A549 (cell line): ENCODE measurements around the gene CPAMD8. TPM values are rescaled to one million over a fixed set of nuclear protein-coding genes. Genes with fewer than 3 reads are reported as not detected.

Experiments
- ATAC-seq, 2 experiments: fragments of 200-7000 bp in 1 of 2; fragments of >200 bp in 1 of 2; cut with Nextera tagmentation in 1 of 2; cut with Tn5 transposase in 1 of 2; 3 replicates each; pipeline versions ENCODE4 v1.8.0 to v1.9.1; 2018 to 2020; ENCODE audit warnings: mild to moderate bottlenecking in 1 of 2, moderate library complexity in 1 of 2
- CTCF ChIA-PET: fragments of 300-600 bp; sonication (Branson Sonifier 250); formaldehyde crosslinking; extraction: SDS; loops from one replicate; lab custom pipeline; 2021; ENCODE audit warnings: antibody characterized with exemption, inconsistent platforms; lab: Yijun Ruan, JAX
- POLR2A ChIA-PET: fragments of 350-600 bp; formaldehyde crosslinking; extraction: SDS; loops from one replicate; lab custom pipeline; 2021; ENCODE audit warnings: antibody characterized with exemption, inconsistent platforms; lab: Yijun Ruan, JAX
- DNase-seq, 2 experiments: peaks; one replicate each; pipeline versions ENCODE4 v3.0.0 to v3.0.0-alpha.2; 2011 to 2016; ENCODE audit warnings: low read depth in 1 of 2, low spot score in 1 of 2
- FAIRE-seq: peaks from 2 replicates; lab custom pipeline; 2011; peaks lifted over from hg19 to GRCh38; lab: Jason Lieb, UNC
- H3K27ac ChIP-seq, 2 experiments: fragments of >200 bp; sonication (Bioruptor Twin); formaldehyde crosslinking; 3 replicates each; pipeline ENCODE4 v1.5.1; 2016 to 2017
- H3K4me1 ChIP-seq: fragments of >200 bp; sonication (Bioruptor Twin); formaldehyde crosslinking; 3 replicates; pipeline ENCODE4 v1.6.1; 2016
- H3K4me2 ChIP-seq: fragments of >200 bp; sonication (Bioruptor Twin); formaldehyde crosslinking; 3 replicates; pipeline ENCODE4 v1.6.1; 2016
- H3K4me3 ChIP-seq: fragments of >200 bp; sonication (Bioruptor Twin); formaldehyde crosslinking; 3 replicates; pipeline ENCODE4 v1.5.1; 2016
- H3K9me3 ChIP-seq: fragments of >200 bp; sonication (Bioruptor Twin); formaldehyde crosslinking; 3 replicates; pipeline ENCODE4 v1.6.1; 2016
- BHLHE40 ChIP-seq: IDR thresholded peaks from 2 replicates; pipeline ENCODE4 v1.6.1; 2012; ENCODE audit warnings: low read depth, low read length, inconsistent platforms
- CBX2 ChIP-seq: fragments of 200-600 bp; sonication (generic); IDR thresholded peaks from 2 replicates; pipeline ENCODE4 v1.6.1; 2016; ENCODE audit warnings: low read depth, mild to moderate bottlenecking, borderline replicate concordance
- CBX8 ChIP-seq: fragments of 200-600 bp; sonication (generic); IDR thresholded peaks from 2 replicates; pipeline ENCODE4 v1.6.1; 2016
- CHD2 ChIP-seq: fragments of 150-350 bp; IDR thresholded peaks from 2 replicates; pipeline ENCODE4 v1.6.1; 2014; ENCODE audit warnings: low read length; ENCODE audit not compliant: partially characterized antibody
- CTCF ChIP-seq: fragments of >200 bp; sonication (Bioruptor Twin); formaldehyde crosslinking; IDR thresholded peaks from 3 replicates; pipeline ENCODE4 v1.5.1; 2016
- E2F6 ChIP-seq: IDR thresholded peaks from 2 replicates; pipeline ENCODE4 v1.6.1; 2012; ENCODE audit warnings: low read depth, borderline replicate concordance
- EHF ChIP-seq: fragments of 250-450 bp; sonication (Bioruptor Pico); IDR thresholded peaks from 2 replicates; pipeline ENCODE4 v1.5.0; 2020; ENCODE audit warnings: mild to moderate bottlenecking
- EHMT2 ChIP-seq: fragments of 200-600 bp; sonication (generic); IDR thresholded peaks from 2 replicates; pipeline ENCODE4 v1.6.1; 2016; ENCODE audit warnings: antibody characterized with exemption, low read depth, mild to moderate bottlenecking, moderate library complexity
- ESRRA ChIP-seq: fragments of 150-350 bp; IDR thresholded peaks from 2 replicates; pipeline ENCODE4 v1.6.1; 2014; ENCODE audit warnings: mild to moderate bottlenecking, low read length, borderline replicate concordance
- FOSB ChIP-seq: fragments of 250-450 bp; sonication (Bioruptor Pico); IDR thresholded peaks from 2 replicates; pipeline ENCODE4 v1.5.0; 2020; ENCODE audit warnings: mild to moderate bottlenecking, moderate library complexity
- FOSL2 ChIP-seq, 2 experiments: fragments of 450-650 bp in 1 of 2; fragments of >200 bp in 1 of 2; sonication (Bioruptor Twin) in 1 of 2; formaldehyde crosslinking; IDR thresholded peaks; 2 replicates each; pipeline versions ENCODE4 v1.5.0 to v1.6.1; 2016 to 2020; ENCODE audit warnings: mild to moderate bottlenecking in 1 of 2, moderate library complexity in 1 of 2
- GATA3 ChIP-seq: IDR thresholded peaks from 2 replicates; pipeline ENCODE4 v1.6.1; 2012; ENCODE audit warnings: borderline replicate concordance
- HES2 ChIP-seq: fragments of >200 bp; sonication (Bioruptor Twin); formaldehyde crosslinking; IDR thresholded peaks from 2 replicates; pipeline ENCODE4 v1.6.1; 2016
- HEYL ChIP-seq: fragments of 250-450 bp; sonication (Bioruptor Pico); IDR thresholded peaks from 2 replicates; pipeline ENCODE4 v1.8.0; 2021; ENCODE audit warnings: mild to moderate bottlenecking, moderate library complexity
- HOXB13 ChIP-seq: fragments of 250-450 bp; sonication (Bioruptor Pico); IDR thresholded peaks from 2 replicates; pipeline ENCODE4 v1.5.0; 2020; ENCODE audit warnings: low read depth, mild to moderate bottlenecking, moderate library complexity
- HOXB5 ChIP-seq: fragments of 250-450 bp; sonication (Bioruptor Pico); IDR thresholded peaks from 2 replicates; pipeline ENCODE4 v1.5.0; 2020; ENCODE audit warnings: mild to moderate bottlenecking, moderate library complexity
- JUNB ChIP-seq: fragments of >200 bp; sonication (Bioruptor Twin); formaldehyde crosslinking; IDR thresholded peaks from 2 replicates; pipeline ENCODE4 v1.6.1; 2016
- KDM1A ChIP-seq: fragments of 200-600 bp; sonication (generic); IDR thresholded peaks from 2 replicates; pipeline ENCODE4 v1.6.1; 2016; ENCODE audit warnings: low read depth, mild to moderate bottlenecking
- MAFK ChIP-seq: fragments of 450-650 bp; IDR thresholded peaks from 2 replicates; pipeline ENCODE4 v1.6.1; 2014; ENCODE audit not compliant: partially characterized antibody
- NFE2L2 ChIP-seq: fragments of 150-350 bp; conservative IDR thresholded peaks from 2 replicates; pipeline ENCODE4 v1.6.1; 2014; ENCODE audit warnings: low read length
- NR3C1 ChIP-seq: fragments of >200 bp; sonication (Bioruptor Twin); formaldehyde crosslinking; IDR thresholded peaks from 3 replicates; pipeline ENCODE4 v1.6.1; 2017
- PBX3 ChIP-seq: IDR thresholded peaks from 2 replicates; pipeline ENCODE4 v1.6.1; 2012
- PHF8 ChIP-seq: fragments of 200-600 bp; sonication (generic); IDR thresholded peaks from 2 replicates; pipeline ENCODE4 v1.6.1; 2016; ENCODE audit warnings: low read depth, mild to moderate bottlenecking, antibody characterized with exemption, moderate library complexity, borderline replicate concordance
- POLR2A ChIP-seq: IDR thresholded peaks from 2 replicates; pipeline ENCODE4 v1.6.1; 2012; ENCODE audit warnings: mild to moderate bottlenecking, low read length
- POLR2AphosphoS2 ChIP-seq: conservative IDR thresholded peaks from 2 replicates; pipeline ENCODE4 v1.6.1; 2012; ENCODE audit warnings: low read length, improper control_type of control experiment, inconsistent platforms
- RAD21 ChIP-seq, 2 experiments: fragments of >200 bp in 1 of 2; sonication (Bioruptor Twin) in 1 of 2; formaldehyde crosslinking in 1 of 2; IDR thresholded peaks in 1 of 2; conservative IDR thresholded peaks in 1 of 2; 2 replicates in 1 of 2; 3 replicates in 1 of 2; pipeline ENCODE4 v1.6.1; 2012 to 2018; ENCODE audit warnings: inconsistent platforms in 1 of 2
- RARB ChIP-seq: fragments of 250-450 bp; sonication (Bioruptor Pico); IDR thresholded peaks from 2 replicates; pipeline ENCODE4 v1.8.0; 2021; ENCODE audit warnings: mild to moderate bottlenecking, moderate library complexity
- REST ChIP-seq: fragments of 200-600 bp; sonication (generic); IDR thresholded peaks from 2 replicates; pipeline ENCODE4 v1.6.1; 2016; ENCODE audit warnings: antibody characterized with exemption, mild to moderate bottlenecking, moderate library complexity
- SMC3 ChIP-seq: fragments of >200 bp; sonication (Bioruptor Twin); formaldehyde crosslinking; IDR thresholded peaks from 3 replicates; pipeline ENCODE4 v1.6.1; 2018; ENCODE audit warnings: inconsistent platforms
- SREBF2 ChIP-seq: fragments of 450-650 bp; IDR thresholded peaks from 2 replicates; pipeline ENCODE4 v1.6.1; 2014; ENCODE audit warnings: mild to moderate bottlenecking, moderate library complexity
- TFCP2L1 ChIP-seq: fragments of 250-450 bp; sonication (Bioruptor Pico); IDR thresholded peaks from 2 replicates; pipeline ENCODE4 v1.5.0; 2021; ENCODE audit warnings: mild to moderate bottlenecking
- TP53 ChIP-seq: fragments of 250-450 bp; sonication (Bioruptor Pico); IDR thresholded peaks from 2 replicates; pipeline ENCODE4 v1.5.0; 2021; ENCODE audit warnings: mild to moderate bottlenecking, moderate library complexity
- WGBS: methylation state at CpG from one replicate; pipeline ENCODE4 v1.1.6; 2017; ENCODE audit errors: missing lambda C conversion rate; 5-methylcytosine and 5-hydroxymethylcytosine counted together
- polyA plus RNA-seq, 4 experiments: library from polyadenylated mRNA; depleted of rRNA in 3 of 4; stranded (reverse); fragments of >200 nt; fragmentation: RNase III in 1 of 4; extraction: RNeasy Plus Mini Kit Qiagen cat#74134 plus additional on column Dnase treatment in 1 of 4; gene quantifications; 2 replicates in 3 of 4; 3 replicates in 1 of 4; pipeline ENCODE4 v1.2.3, GENCODE V29; 2011 to 2017

Gene CPAMD8
- polyA plus RNA-seq, 2 of the 4 experiments (the other 2 are of a cell fraction), result 0.03 TPM; not detected in 1

GRCh38 chr19:17049711-17050280, 23.2 kb upstream of the CPAMD8 start:
- ATAC-seq (0 out of 6 replicates have a peak, but pooled peaks of 1 of the 2 experiments have one; percentile 41), FAIRE-seq (no peak)
- 86% methylated on average over 18 of the region's 18 CpGs for WGBS
- Histone ChIP-seq H3K4me1 (no peaks in the 10 kb centered on the region), H3K27ac (no peak overlapping the region)
- POLR2A ChIA-PET, result no interaction called here
- no peak for TF ChIP-seq BHLHE40
- TF ChIP-seq TP53 (CRISPR knock-in tag), result no peak
- no peak for TF ChIP-seq HES2
- no peak for TF ChIP-seq SREBF2
- no peak for TF ChIP-seq POLR2A
- TF ChIP-seq EHMT2, result no peak
- no peak for TF ChIP-seq JUNB
- TF ChIP-seq CHD2, result no peak
- TF ChIP-seq CBX2, result no peak
- no peak for TF ChIP-seq PBX3
- TF ChIP-seq E2F6, result no peak
- TF ChIP-seq NFE2L2, result no peak
- TF ChIP-seq NR3C1, result no peak
- TF ChIP-seq CTCF, result no peak
- TF ChIP-seq SMC3, result no peak
- no peak for TF ChIP-seq HEYL
- no peak for TF ChIP-seq KDM1A
- TF ChIP-seq PHF8, result no peak
- TF ChIP-seq HOXB5 (CRISPR knock-in tag), result no peak
- TF ChIP-seq, all 56 proteins: peak for 0
- DNase-seq, result peak in 1 of 2 experiments; percentile 16
- CTCF ChIA-PET, result interaction anchor here (1.5 to 3.5 kb wide), 2 partner anchors 270 to 278 kb away, joined by 5 to 41 read pairs; no protein-coding TSS in a partner anchor
- no peaks in the 10 kb centered on the region for H3K9me3 ChIP-seq
- H3K4me2 ChIP-seq, result no peak overlapping the region
- no peak overlapping the region for H3K4me3 ChIP-seq

GRCh38 chr19:17048885-17049453, 22.4 kb upstream of the CPAMD8 start:
- no peaks in the 10 kb centered on the region for H3K4me1 ChIP-seq
- POLR2A ChIA-PET, result no interaction called here
- no peak for ATAC-seq
- no peak for FAIRE-seq
- H3K27ac ChIP-seq, result no peak overlapping the region
- H3K4me2 ChIP-seq, result no peak overlapping the region
- 93% methylated on average over 16 of the region's 16 CpGs for WGBS
- H3K4me3 ChIP-seq, result no peak overlapping the region
- CTCF ChIA-PET, result interaction anchor here (1.5 kb wide), 1 partner anchor 269 kb away, joined by 5 read pairs; no protein-coding TSS in a partner anchor
- DNase-seq, result no peak
- H3K9me3 ChIP-seq, result no peaks in the 10 kb centered on the region
- TF ChIP-seq CBX8, result no peak
- TF ChIP-seq MAFK, result no peak
- TF ChIP-seq POLR2AphosphoS2, result no peak
- TF ChIP-seq REST, result no peak
- no peak for TF ChIP-seq ESRRA
- TF ChIP-seq EHF (CRISPR knock-in tag), result no peak
- TF ChIP-seq GATA3, result no peak
- no peak for TF ChIP-seq FOSL2 (IDR thresholded peaks at IDR 0.05)
- TF ChIP-seq FOSL2 (CRISPR knock-in tag; IDR thresholded peaks at IDR 0.05), result no peak
- no peak for TF ChIP-seq CBX2
- no peak for TF ChIP-seq RAD21 (conservative IDR thresholded peaks at IDR 0.05 in 1 of 2, IDR thresholded peaks at IDR 0.05 in 1 of 2)
- no peak for TF ChIP-seq TFCP2L1 (CRISPR knock-in tag)
- TF ChIP-seq NFE2L2, result no peak
- TF ChIP-seq HOXB13 (CRISPR knock-in tag), result no peak
- TF ChIP-seq FOSB (CRISPR knock-in tag), result no peak
- TF ChIP-seq RARB (CRISPR knock-in tag), result no peak
